ENCODE results near the gene CCDC170. TPM values are rescaled to one million over a fixed set of nuclear protein-coding genes. Genes with fewer than 3 reads are reported as not detected.
A peak's percentile ranks its signal among the peaks of the same experiment; 100 is the strongest.

CCDC170 gene
- total and polyA plus RNA-seq, 2 donors (not counting 1 experiment from before 2014, with no cell fraction given), result 0.76 to 0.83 TPM

GRCh38 chr6:151523034-151523433 lies 29.2 kb downstream of the CCDC170 start:
- H3K36me3 ChIP-seq (ENCODE audit: control insufficient read depth, insufficient read depth, low read length), result no peaks in the 10 kb centered on the region
- DNase-seq (ENCODE audit: low read depth in 2 of 2), result no peak
- TF ChIP-seq EZH2 (IDR thresholded peaks at IDR 0.05; ENCODE audit: low read length, missing control alignments) (no peak), CTCF (conservative IDR thresholded peaks at IDR 0.05 in 1 of 2, IDR thresholded peaks at IDR 0.05 in 1 of 2; ENCODE audit: low read depth in 1 of 2, low read length in 2 of 2) (no peak)
- no peak overlapping the region for H2AFZ ChIP-seq (ENCODE audit: low read length)
- no peak overlapping the region for H3K9ac ChIP-seq (ENCODE audit: insufficient read depth, low read length)
- H3K27me3 ChIP-seq (ENCODE audit: control insufficient read depth, insufficient read depth, low read length), result no peaks in the 10 kb centered on the region
- no peaks in the 10 kb centered on the region for H3K79me2 ChIP-seq (ENCODE audit: control insufficient read depth, insufficient read depth, low read length)
- H3K4me3 ChIP-seq (replicated peaks in 1 of 4; ENCODE audit: control extremely low read depth in 1 of 4, insufficient read depth in 1 of 4, low read depth in 3 of 4, low read length in 4 of 4), result no peak overlapping the region
- no peak overlapping the region for H3K27ac ChIP-seq (ENCODE audit: insufficient read depth, low read length)
- no peaks in the 10 kb centered on the region for H3K4me1 ChIP-seq (ENCODE audit: control insufficient read depth, extremely low read depth, insufficient read depth, low read length)
- no peaks in the 10 kb centered on the region for H4K20me1 ChIP-seq (ENCODE audit: control insufficient read depth, extremely low read depth, insufficient read depth, low read length)
- no peaks in the 10 kb centered on the region for H3K9me3 ChIP-seq (ENCODE audit: control insufficient read depth, insufficient read depth, low read depth, low read length)
- no peak overlapping the region for H3K4me2 ChIP-seq (ENCODE audit: extremely low read depth, insufficient read depth, low read length)

GRCh38 chr6:151524059-151524458 lies 30.2 kb downstream of the CCDC170 start:
- TF ChIP-seq CTCF (conservative IDR thresholded peaks at IDR 0.05 in 1 of 2, IDR thresholded peaks at IDR 0.05 in 1 of 2; ENCODE audit: low read depth in 1 of 2, low read length in 2 of 2) (no peak), EZH2 (IDR thresholded peaks at IDR 0.05; ENCODE audit: low read length, missing control alignments) (no peak)
- peak in 1 of 2 donors; percentile 14 for DNase-seq (ENCODE audit: low read depth in 2 of 2)
- Histone ChIP-seq H3K27ac (ENCODE audit: insufficient read depth, low read length) (no peak overlapping the region), H3K4me3 (replicated peaks in 1 of 4; ENCODE audit: control extremely low read depth in 1 of 4, insufficient read depth in 1 of 4, low read depth in 3 of 4, low read length in 4 of 4) (no peak overlapping the region), H3K4me2 (ENCODE audit: extremely low read depth, insufficient read depth, low read length) (no peak overlapping the region), H2AFZ (ENCODE audit: low read length) (no peak overlapping the region), H3K79me2 (ENCODE audit: control insufficient read depth, insufficient read depth, low read length) (no peaks in the 10 kb centered on the region), H3K9me3 (ENCODE audit: control insufficient read depth, insufficient read depth, low read depth, low read length) (no peaks in the 10 kb centered on the region), H4K20me1 (ENCODE audit: control insufficient read depth, extremely low read depth, insufficient read depth, low read length) (no peaks in the 10 kb centered on the region), H3K27me3 (ENCODE audit: control insufficient read depth, insufficient read depth, low read length) (no peaks in the 10 kb centered on the region), H3K4me1 (ENCODE audit: control insufficient read depth, extremely low read depth, insufficient read depth, low read length) (no peaks in the 10 kb centered on the region), H3K36me3 (ENCODE audit: control insufficient read depth, insufficient read depth, low read length) (no peaks in the 10 kb centered on the region), H3K9ac (ENCODE audit: insufficient read depth, low read length) (no peak overlapping the region)

DNA sequence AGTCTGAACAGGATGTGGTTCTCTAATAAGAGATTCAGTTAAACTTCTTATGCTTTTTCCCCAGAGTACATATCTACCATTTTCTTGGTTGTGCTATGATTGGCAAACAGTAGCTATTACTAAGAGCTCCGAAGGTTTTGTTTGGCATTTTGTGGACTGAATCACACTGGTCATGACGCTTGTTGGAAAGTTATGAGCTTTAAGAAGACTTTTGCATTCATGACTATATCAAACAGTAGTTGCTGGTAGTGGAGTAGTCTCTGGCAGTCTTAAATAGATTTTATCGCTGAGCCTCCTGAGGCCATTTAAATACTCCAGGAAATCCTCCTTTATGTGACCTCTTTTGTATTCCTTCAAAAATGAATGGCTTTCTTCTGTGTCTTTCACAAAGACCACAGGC lies 40.8 kb downstream of the CCDC170 start:
- no peak for TF ChIP-seq EZH2 (IDR thresholded peaks at IDR 0.05; ENCODE audit: low read length, missing control alignments)
- H3K4me1 ChIP-seq (ENCODE audit: control insufficient read depth, extremely low read depth, insufficient read depth, low read length), result no peaks in the 10 kb centered on the region
- H3K9ac ChIP-seq (ENCODE audit: insufficient read depth, low read length), result no peak overlapping the region
- H2AFZ ChIP-seq (ENCODE audit: low read length), result no peak overlapping the region
- H3K9me3 ChIP-seq (ENCODE audit: control insufficient read depth, insufficient read depth, low read depth, low read length), result no peaks in the 10 kb centered on the region
- no peaks in the 10 kb centered on the region for H3K79me2 ChIP-seq (ENCODE audit: control insufficient read depth, insufficient read depth, low read length)
- no peaks in the 10 kb centered on the region for H3K36me3 ChIP-seq (ENCODE audit: control insufficient read depth, insufficient read depth, low read length)
- H3K27me3 ChIP-seq (ENCODE audit: control insufficient read depth, insufficient read depth, low read length), result no peaks in the 10 kb centered on the region
- no peak overlapping the region for H3K4me3 ChIP-seq (replicated peaks in 1 of 4; ENCODE audit: control extremely low read depth in 1 of 4, insufficient read depth in 1 of 4, low read depth in 3 of 4, low read length in 4 of 4)
- no peak overlapping the region for H3K4me2 ChIP-seq (ENCODE audit: extremely low read depth, insufficient read depth, low read length)
- DNase-seq (ENCODE audit: low read depth in 2 of 2), result peak in 1 of 2 donors; percentile 93
- no peaks in the 10 kb centered on the region for H4K20me1 ChIP-seq (ENCODE audit: control insufficient read depth, extremely low read depth, insufficient read depth, low read length)
- H3K27ac ChIP-seq (ENCODE audit: insufficient read depth, low read length), result no peak overlapping the region
